ENCODE results near the gene TTI1.

GRCh38 chr20:38012332-38012731 is 20.9 kb downstream of the TTI1 start:
- TF ChIP-seq CTCF (IDR thresholded peaks at IDR 0.05; ENCODE audit: borderline replicate concordance, extremely low read depth, low read length, poor library complexity, severe bottlenecking) (no peak), EZH2 (IDR thresholded peaks at IDR 0.05; ENCODE audit: borderline replicate concordance, low read depth, low read length, severe bottlenecking) (no peak)
